Fibroblast of mammary gland (primary cell): ENCODE data around the gene LCE1C.

ENCODE experiments used
- DNase-seq: peaks from one replicate; pipeline ENCODE4 v3.0.0-alpha.2; 2010; ENCODE audit warnings: low read depth
- H3K4me3 ChIP-seq: 2 replicates; pipeline ENCODE4 v1.5.1; 2011; ENCODE audit warnings: low read depth, mild to moderate bottlenecking, low read length, moderate library complexity; ENCODE audit not compliant: control insufficient read depth
- TF ChIP-seq, protein P1 (sequence below): conservative IDR thresholded peaks from 2 replicates; pipeline ENCODE4 v1.5.1; 2011; ENCODE audit warnings: low read depth, low read length, inconsistent platforms; ENCODE audit not compliant: control insufficient read depth, insufficient read depth

LCE1C gene

GRCh38 chr1:152768847-152769533 is 37.5 kb downstream of the LCE1C start:
- H3K4me3 ChIP-seq: no peak overlapping the region
- peak; percentile 88 for DNase-seq
- TF ChIP-seq, protein P1, sequence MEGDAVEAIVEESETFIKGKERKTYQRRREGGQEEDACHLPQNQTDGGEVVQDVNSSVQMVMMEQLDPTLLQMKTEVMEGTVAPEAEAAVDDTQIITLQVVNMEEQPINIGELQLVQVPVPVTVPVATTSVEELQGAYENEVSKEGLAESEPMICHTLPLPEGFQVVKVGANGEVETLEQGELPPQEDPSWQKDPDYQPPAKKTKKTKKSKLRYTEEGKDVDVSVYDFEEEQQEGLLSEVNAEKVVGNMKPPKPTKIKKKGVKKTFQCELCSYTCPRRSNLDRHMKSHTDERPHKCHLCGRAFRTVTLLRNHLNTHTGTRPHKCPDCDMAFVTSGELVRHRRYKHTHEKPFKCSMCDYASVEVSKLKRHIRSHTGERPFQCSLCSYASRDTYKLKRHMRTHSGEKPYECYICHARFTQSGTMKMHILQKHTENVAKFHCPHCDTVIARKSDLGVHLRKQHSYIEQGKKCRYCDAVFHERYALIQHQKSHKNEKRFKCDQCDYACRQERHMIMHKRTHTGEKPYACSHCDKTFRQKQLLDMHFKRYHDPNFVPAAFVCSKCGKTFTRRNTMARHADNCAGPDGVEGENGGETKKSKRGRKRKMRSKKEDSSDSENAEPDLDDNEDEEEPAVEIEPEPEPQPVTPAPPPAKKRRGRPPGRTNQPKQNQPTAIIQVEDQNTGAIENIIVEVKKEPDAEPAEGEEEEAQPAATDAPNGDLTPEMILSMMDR: peak; percentile 8

DNA sequence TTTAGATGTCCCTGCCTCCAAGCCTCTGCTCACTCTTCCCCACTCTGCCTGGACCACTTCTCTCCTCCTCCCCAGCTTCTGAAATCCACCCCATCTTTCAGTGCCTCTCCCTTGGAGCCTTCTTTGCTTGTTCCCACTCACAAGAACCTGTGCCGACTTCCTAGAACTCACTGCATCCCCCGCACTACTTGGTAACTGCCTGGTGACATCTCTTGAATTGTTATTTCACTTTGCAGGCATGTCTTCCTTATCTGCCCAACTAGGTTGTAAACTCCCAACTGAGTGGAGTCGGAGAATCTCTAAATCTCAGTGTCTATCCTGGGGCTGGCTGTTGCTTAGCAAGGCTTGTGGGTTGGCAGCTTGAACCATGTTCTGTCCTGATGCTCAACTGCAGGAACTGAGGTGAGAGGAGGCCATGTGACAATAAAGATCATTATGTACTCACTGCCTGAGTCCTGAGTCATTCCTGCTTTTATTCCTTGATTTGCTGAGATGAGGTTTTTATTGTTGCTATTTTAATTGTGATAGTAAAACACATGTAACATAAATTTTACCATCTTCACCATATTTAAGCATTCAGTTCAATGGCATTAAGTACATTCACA is 44.7 kb downstream of the LCE1C start:
- no peak overlapping the region for H3K4me3 ChIP-seq
- DNase-seq: peak; percentile 71
- TF ChIP-seq, protein P1: no peak

DNA sequence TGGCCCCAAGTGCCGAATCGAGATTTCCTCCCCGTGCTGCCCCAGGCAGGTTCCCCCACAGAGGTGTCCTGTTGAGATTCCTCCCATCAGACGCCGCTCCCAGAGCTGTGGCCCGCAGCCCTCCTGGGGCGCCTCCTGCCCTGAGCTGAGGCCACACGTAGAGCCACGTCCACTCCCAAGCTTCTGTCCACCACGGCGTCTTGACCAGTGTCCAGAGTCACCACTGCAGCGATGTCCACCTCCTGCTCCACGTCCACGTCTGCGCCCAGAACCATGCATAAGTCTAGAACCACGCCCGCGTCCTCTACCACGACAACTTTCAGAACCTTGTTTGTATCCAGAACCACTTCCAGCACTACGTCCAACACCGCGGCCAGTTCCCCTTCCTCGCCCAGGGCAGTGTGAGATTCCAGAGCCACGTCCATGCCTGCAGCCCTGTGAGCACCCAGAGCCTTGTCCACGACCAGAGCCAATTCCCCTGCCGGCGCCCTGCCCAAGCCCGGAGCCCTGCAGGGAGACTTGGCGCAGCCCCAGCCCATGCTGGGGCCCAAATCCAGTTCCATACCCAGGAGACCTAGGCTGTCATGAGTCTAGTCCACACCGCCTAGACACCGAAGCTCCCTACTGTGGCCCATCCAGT is 45.8 kb downstream of the LCE1C start:
- H3K4me3 ChIP-seq: no peak overlapping the region
- no peak for DNase-seq
- TF ChIP-seq, protein P1: no peak

- no peak overlapping the region for H3K4me3 ChIP-seq
- TF ChIP-seq, protein P1: no peak
- no peak for DNase-seq
Measured at GRCh38 chr1:152759453-152760173, 46.8 kb downstream of the LCE1C start.

DNA sequence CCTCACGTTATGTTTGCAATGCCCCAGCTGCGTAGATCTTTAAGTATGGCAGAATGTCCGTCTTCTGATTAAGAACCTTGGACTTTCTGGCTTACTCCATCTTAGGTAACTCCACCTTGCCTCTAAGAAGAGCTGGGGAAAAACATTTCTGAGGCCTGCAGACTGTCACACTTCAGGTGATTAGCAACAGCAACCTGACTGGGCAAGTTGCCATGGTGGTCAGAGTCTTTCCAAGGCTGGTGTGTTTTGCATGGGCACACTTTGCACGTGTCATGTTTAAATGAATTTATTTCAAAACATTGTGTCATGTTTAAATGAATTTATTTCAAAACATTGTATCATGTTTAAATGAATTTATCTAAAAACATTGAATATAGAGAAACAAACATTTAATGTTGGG is 47.8 kb downstream of the LCE1C start:
- no peak for DNase-seq
- TF ChIP-seq, protein P1: no peak
- H3K4me3 ChIP-seq: no peak overlapping the region

- TF ChIP-seq, protein P1: no peak
- H3K4me3 ChIP-seq: no peak within 1 kb of the TSS
- no peak for DNase-seq
Measured at GRCh38 chr1:152757747-152758146, 48.7 kb downstream of the LCE1C start, which contains the start of gene KPRP. Gene KPRP, plus strand, starts transcription at chr1:152758025. Its CDS starts 1,564 bp downstream, at chr1:152759589.
